GM12878 (cell line): Measurements from ENCODE around the gene XPNPEP1. TPM values are rescaled to one million over a fixed set of nuclear protein-coding genes. Genes with fewer than 3 reads are reported as not detected.

Experiments used
- ASH2L ChIP-seq: fragments of 300-600, 200-600 bp; sonication (generic); IDR thresholded peaks from 2 replicates; pipeline ENCODE4 v1.6.1; 2017; ENCODE audit warnings: low read depth, mild to moderate bottlenecking, borderline replicate concordance
- CBFB ChIP-seq: IDR thresholded peaks from 2 replicates; pipeline ENCODE4 v1.6.1; 2016; ENCODE audit warnings: antibody characterized with exemption, low read depth
- CBX5 ChIP-seq: sonication (generic); IDR thresholded peaks from 2 replicates; pipeline ENCODE4 v1.6.1; 2016; ENCODE audit warnings: low read depth, moderate library complexity, mild to moderate bottlenecking, inconsistent platforms
- CTCF ChIP-seq, 3 experiments: IDR thresholded peaks in 2 of 3; conservative IDR thresholded peaks in 1 of 3; 2 replicates each; pipeline ENCODE4 v1.5.1; 2011; ENCODE audit warnings: low read depth in 3 of 3, low read length in 3 of 3, mild to moderate bottlenecking in 3 of 3, control low read depth in 2 of 3, moderate library complexity in 2 of 3, inconsistent platforms in 1 of 3, mixed read lengths in 1 of 3; ENCODE audit not compliant: control insufficient read depth in 2 of 3, insufficient read depth in 1 of 3; ENCODE audit errors: extremely low read depth in 1 of 3
- EGR1 ChIP-seq, 2 experiments: IDR thresholded peaks; 1 replicate in 1 of 2; 2 replicates in 1 of 2; pipeline ENCODE4 v1.6.1; 2011 to 2012; ENCODE audit warnings: low read depth in 2 of 2, low read length in 2 of 2, borderline replicate concordance in 1 of 2, mild to moderate bottlenecking in 1 of 2, moderate library complexity in 1 of 2
- ETV6 ChIP-seq, 2 experiments: fragments of 450-650 bp in 1 of 2; IDR thresholded peaks in 1 of 2; conservative IDR thresholded peaks in 1 of 2; 2 replicates each; pipeline ENCODE4 v1.6.1; 2014; ENCODE audit warnings: antibody characterized with exemption in 1 of 2, borderline replicate concordance in 1 of 2, low read depth in 1 of 2, mild to moderate bottlenecking in 1 of 2, moderate library complexity in 1 of 2
- FOXK2 ChIP-seq: fragments of 450-650 bp; IDR thresholded peaks from 2 replicates; pipeline ENCODE4 v1.6.1; 2017; ENCODE audit warnings: mild to moderate bottlenecking, moderate library complexity
- HCFC1 ChIP-seq: fragments of 150-350 bp; IDR thresholded peaks from 2 replicates; pipeline ENCODE4 v1.6.1; 2014; ENCODE audit warnings: low read length
- MXI1 ChIP-seq: fragments of 150-350 bp; IDR thresholded peaks from 2 replicates; pipeline ENCODE4 v1.6.1; 2011; ENCODE audit warnings: low read depth, mild to moderate bottlenecking, inconsistent platforms, low read length, improper control_type of control experiment
- MYB ChIP-seq: fragments of 150-350 bp; IDR thresholded peaks from 2 replicates; pipeline ENCODE4 v1.6.1; 2014; ENCODE audit warnings: mild to moderate bottlenecking, low read depth, low read length, borderline replicate concordance
- PML ChIP-seq: IDR thresholded peaks from 2 replicates; pipeline ENCODE4 v1.6.1; 2012; ENCODE audit warnings: low read length, inconsistent platforms
- SPI1 ChIP-seq: IDR thresholded peaks from 2 replicates; pipeline ENCODE4 v1.6.1; 2011; ENCODE audit warnings: low read depth, mild to moderate bottlenecking, low read length, moderate library complexity, borderline replicate concordance; ENCODE audit not compliant: insufficient read depth
- TCF12 ChIP-seq: IDR thresholded peaks from 2 replicates; pipeline ENCODE4 v1.6.1; 2011; ENCODE audit warnings: low read depth, mild to moderate bottlenecking, low read length
- polyA plus RNA-seq, 11 experiments: library from polyadenylated mRNA; depleted of rRNA in 4 of 11; unstranded in 6 of 11; stranded (reverse) in 5 of 11; fragments of >200 nt; fragmentation: Nextera tagmentation in 4 of 11; fragmentation: Illumina TruSeq in 1 of 11; extraction: Ambion mirVana in 4 of 11; extraction: Trizol in 1 of 11; gene quantifications; 1 replicate in 1 of 11; 2 replicates in 10 of 11; pipeline versions ENCODE4 v1.2.1 to v1.2.3, GENCODE V29; 2011 to 2016; ENCODE audit warnings: inconsistent platforms in 2 of 11, missing spikeins in 2 of 11, low read depth in 1 of 11
- total RNA-seq, 4 experiments: library from RNA; depleted of rRNA in 3 of 4; stranded (reverse); fragments of >200 nt in 3 of 4; fragmentation: Illumina TruSeq in 1 of 4; extraction: Trizol in 1 of 4; gene quantifications; 2 replicates each; pipeline versions ENCODE4 v1.2.1 to v1.2.3, GENCODE V29; 2013 to 2021

XPNPEP1 gene
- total and polyA plus RNA-seq, 10 of the 15 experiments (the other 5 are each of a cell fraction or from before 2014, with no cell fraction given): 22.7 to 108 (median 43.5) TPM

- no peak for TF ChIP-seq CTCF (IDR thresholded peaks at IDR 0.05 in 2 of 3, conservative IDR thresholded peaks at IDR 0.05 in 1 of 3; ENCODE audit: control insufficient read depth in 2 of 3, extremely low read depth in 1 of 3, insufficient read depth in 1 of 3, low read depth in 3 of 3, low read length in 3 of 3)
- peak in 1 of 2 experiments; percentile 38; a peak in 1 of 4 replicates for TF ChIP-seq ETV6 (conservative IDR thresholded peaks at IDR 0.05 in 1 of 2, IDR thresholded peaks at IDR 0.05 in 1 of 2; ENCODE audit: borderline replicate concordance in 1 of 2, low read depth in 1 of 2)
- TF ChIP-seq CBFB: no peak
- TF ChIP-seq TCF12: no peak
- TF ChIP-seq ASH2L: peak; percentile 64; the same call in 1 of the 2 replicates
- peak; percentile 60; the same call in 1 of the 2 replicates for TF ChIP-seq PML
- no peak for TF ChIP-seq MYB
- TF ChIP-seq EGR1 (IDR thresholded peaks at IDR 0.05; ENCODE audit: borderline replicate concordance in 1 of 2, low read depth in 2 of 2, low read length in 2 of 2): peak in 1 of 2 experiments; percentile 57; a peak in 1 of 3 replicates
- no peak; the same call in 1 of the 2 replicates for TF ChIP-seq HCFC1
- peak; percentile 29; the same call in 1 of the 2 replicates for TF ChIP-seq CBX5
- TF ChIP-seq MXI1: peak; percentile 90
- 0 out of 2 replicates have a peak, but pooled peaks have one; percentile 14 for TF ChIP-seq SPI1
- TF ChIP-seq FOXK2: no peak
Measured at GRCh38 chr10:109922976-109923921, at the start of gene XPNPEP1 (continued).
